ENCODE data around the gene SF3B3. TPM values are rescaled to one million over a fixed set of nuclear protein-coding genes. Genes with fewer than 3 reads are reported as not detected.

The SF3B3 gene
- polyA plus RNA-seq, 1 donor (not counting 4 experiments of a cell fraction or from before 2014, with no cell fraction given): 142 TPM

- Histone ChIP-seq H3K4me1 (ENCODE audit: control insufficient read depth, extremely low read depth, insufficient read depth, low read length) (peaks cover 8% of the 10 kb centered on the region), H3K4me2 (ENCODE audit: control insufficient read depth, extremely low read depth, insufficient read depth, low read depth, low read length) (no peak overlapping the region), H3K36me3 (ENCODE audit: control insufficient read depth in 2 of 2, extremely low read depth in 1 of 2, insufficient read depth in 2 of 2, low read length in 2 of 2) (no peaks in the 10 kb centered on the region), H3K27ac (ENCODE audit: control insufficient read depth, insufficient read depth, low read length) (no peak overlapping the region), H3K9ac (ENCODE audit: control insufficient read depth, extremely low read depth, insufficient read depth, low read length) (no peak overlapping the region), H3K9me1 (ENCODE audit: control insufficient read depth, extremely low read depth, insufficient read depth, low read length) (no peaks in the 10 kb centered on the region), H3K27me3 (ENCODE audit: control insufficient read depth, extremely low read depth, insufficient read depth, low read length) (no peaks in the 10 kb centered on the region), H4K20me1 (ENCODE audit: control insufficient read depth, extremely low read depth, insufficient read depth, low read length) (no peaks in the 10 kb centered on the region), H3K4me3 (ENCODE audit: control insufficient read depth in 2 of 3, extremely low read depth in 1 of 3, insufficient read depth in 2 of 3, low read depth in 1 of 3, low read length in 3 of 3) (no peak overlapping the region), H3K79me2 (ENCODE audit: control insufficient read depth, insufficient read depth, low read length) (no peaks in the 10 kb centered on the region), H3K9me3 (ENCODE audit: control insufficient read depth, low read depth, low read length) (no peaks in the 10 kb centered on the region), H2AFZ (ENCODE audit: control insufficient read depth, low read length) (no peak overlapping the region)
- TF ChIP-seq EZH2 (IDR thresholded peaks at IDR 0.05; ENCODE audit: low read length) (no peak), CTCF (optimal IDR thresholded peaks at IDR 0.05 in 1 of 3, IDR thresholded peaks at IDR 0.05 in 1 of 3, conservative IDR thresholded peaks at IDR 0.05 in 1 of 3; ENCODE audit: extremely low read depth in 1 of 3, insufficient read depth in 2 of 3, low read length in 3 of 3) (no peak)
- dilution Hi-C loops (cut with MboI; ENCODE audit: extremely low pct_ligation_motif_present, low sequenced_read_pairs): no loop called here
- FAIRE-seq: no peak
- DNase-seq (ENCODE audit: low read depth, low spot score): no peak
Measured at GRCh38 chr16:70594569-70594968, 71.0 kb downstream of the SF3B3 start.

- DNase-seq (ENCODE audit: low read depth, low spot score): no peak
- no peaks in the 10 kb centered on the region for H4K20me1 ChIP-seq (ENCODE audit: control insufficient read depth, extremely low read depth, insufficient read depth, low read length)
- no peak overlapping the region for H2AFZ ChIP-seq (ENCODE audit: control insufficient read depth, low read length)
- H3K4me2 ChIP-seq (ENCODE audit: control insufficient read depth, extremely low read depth, insufficient read depth, low read depth, low read length): no peak overlapping the region
- H3K27me3 ChIP-seq (ENCODE audit: control insufficient read depth, extremely low read depth, insufficient read depth, low read length): no peaks in the 10 kb centered on the region
- H3K9me3 ChIP-seq (ENCODE audit: control insufficient read depth, low read depth, low read length): no peaks in the 10 kb centered on the region
- no peak overlapping the region for H3K9ac ChIP-seq (ENCODE audit: control insufficient read depth, extremely low read depth, insufficient read depth, low read length)
- no peaks in the 10 kb centered on the region for H3K79me2 ChIP-seq (ENCODE audit: control insufficient read depth, insufficient read depth, low read length)
- dilution Hi-C loops (cut with MboI; ENCODE audit: extremely low pct_ligation_motif_present, low sequenced_read_pairs): no loop called here
- H3K4me3 ChIP-seq (ENCODE audit: control insufficient read depth in 2 of 3, extremely low read depth in 1 of 3, insufficient read depth in 2 of 3, low read depth in 1 of 3, low read length in 3 of 3): no peak overlapping the region
- H3K27ac ChIP-seq (ENCODE audit: control insufficient read depth, insufficient read depth, low read length): no peak overlapping the region
- H3K4me1 ChIP-seq (ENCODE audit: control insufficient read depth, extremely low read depth, insufficient read depth, low read length): no peaks in the 10 kb centered on the region
- no peak for FAIRE-seq
- no peaks in the 10 kb centered on the region for H3K9me1 ChIP-seq (ENCODE audit: control insufficient read depth, extremely low read depth, insufficient read depth, low read length)
- TF ChIP-seq CTCF (optimal IDR thresholded peaks at IDR 0.05 in 1 of 3, IDR thresholded peaks at IDR 0.05 in 1 of 3, conservative IDR thresholded peaks at IDR 0.05 in 1 of 3; ENCODE audit: extremely low read depth in 1 of 3, insufficient read depth in 2 of 3, low read length in 3 of 3): no peak
- no peak for TF ChIP-seq EZH2 (IDR thresholded peaks at IDR 0.05; ENCODE audit: low read length)
- H3K36me3 ChIP-seq (ENCODE audit: control insufficient read depth in 2 of 2, extremely low read depth in 1 of 2, insufficient read depth in 2 of 2, low read length in 2 of 2): no peaks in the 10 kb centered on the region
Measured at GRCh38 chr16:70597135-70597835, 73.7 kb downstream of the SF3B3 start.
